ENCODE data around the gene ANKRD11.

The ANKRD11 gene

GRCh38 chr16:89297156-89297874 is 193.0 kb downstream of the ANKRD11 start:
- no peak for DNase-seq (ENCODE audit: low read depth)

- DNase-seq (ENCODE audit: low read depth) = no peak
Observed at GRCh38 chr16:89295915-89296314, 194.4 kb downstream of the ANKRD11 start.

- DNase-seq (ENCODE audit: low read depth) = no peak
Observed at GRCh38 chr16:89295071-89295900, 195.1 kb downstream of the ANKRD11 start.

DNA sequence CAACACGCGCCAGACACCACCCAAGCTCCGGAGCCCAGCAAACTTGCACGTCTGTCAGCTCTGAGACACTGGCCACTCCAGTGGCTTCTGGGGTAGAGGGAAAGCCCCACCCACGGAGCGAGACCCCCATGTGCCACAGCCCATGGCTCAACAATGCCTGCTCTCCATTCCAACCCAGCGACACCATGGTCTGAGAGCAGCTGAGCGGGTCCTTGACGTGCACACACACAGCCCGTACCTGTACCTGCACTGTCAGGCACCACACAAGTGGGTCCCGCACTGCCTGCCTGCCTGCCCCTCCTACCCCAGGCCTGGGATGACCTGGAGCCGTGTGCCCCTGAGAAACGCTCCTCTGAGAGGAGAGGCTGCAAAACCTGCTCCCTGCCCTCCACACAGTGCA is 195.9 kb downstream of the ANKRD11 start:
- no peak for DNase-seq (ENCODE audit: low read depth)

DNA sequence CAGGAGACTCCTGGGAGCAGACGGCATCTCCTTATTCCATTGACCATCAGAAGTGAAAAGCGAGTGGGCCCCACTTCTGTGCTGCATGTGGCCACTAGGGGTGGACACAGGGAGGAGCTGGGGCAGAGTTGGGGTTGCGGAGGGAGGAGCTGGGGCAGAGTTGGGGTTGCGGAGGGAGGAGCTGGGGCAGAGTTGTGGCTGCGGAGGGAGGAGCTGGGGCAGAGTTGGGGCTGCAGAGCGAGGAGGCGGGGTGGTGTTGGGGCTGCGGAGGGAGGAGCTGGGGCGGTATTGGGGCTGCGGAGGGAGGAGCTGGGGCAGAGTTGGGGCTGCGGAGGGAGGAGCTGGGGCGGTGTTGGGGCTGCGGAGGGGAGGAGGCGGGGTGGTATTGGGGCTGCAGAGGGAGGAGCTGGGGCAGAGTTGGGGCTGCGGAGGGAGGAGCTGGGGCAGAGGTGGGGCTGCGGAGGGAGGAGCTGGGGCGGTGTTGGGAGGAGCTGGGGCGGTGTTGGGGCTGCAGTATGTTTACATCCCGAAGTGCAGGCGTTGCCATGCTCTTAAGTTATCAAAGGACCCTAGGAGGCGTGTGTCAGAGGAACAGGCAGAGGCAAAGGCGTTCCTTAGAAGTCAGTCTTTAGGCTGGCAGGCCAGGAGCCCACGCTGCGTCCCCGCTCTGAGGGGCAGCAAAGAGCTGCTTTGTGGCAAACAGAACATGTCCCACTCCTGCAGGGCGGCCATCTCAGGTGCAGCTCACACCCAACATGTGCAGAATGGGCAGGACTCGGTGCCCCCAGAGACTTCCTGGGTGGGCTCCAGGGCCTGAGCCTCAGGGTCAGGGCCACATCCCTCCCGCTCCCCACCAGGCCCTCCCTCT is 196.9 kb downstream of the ANKRD11 start:
- no peak for DNase-seq (ENCODE audit: low read depth)

DNA sequence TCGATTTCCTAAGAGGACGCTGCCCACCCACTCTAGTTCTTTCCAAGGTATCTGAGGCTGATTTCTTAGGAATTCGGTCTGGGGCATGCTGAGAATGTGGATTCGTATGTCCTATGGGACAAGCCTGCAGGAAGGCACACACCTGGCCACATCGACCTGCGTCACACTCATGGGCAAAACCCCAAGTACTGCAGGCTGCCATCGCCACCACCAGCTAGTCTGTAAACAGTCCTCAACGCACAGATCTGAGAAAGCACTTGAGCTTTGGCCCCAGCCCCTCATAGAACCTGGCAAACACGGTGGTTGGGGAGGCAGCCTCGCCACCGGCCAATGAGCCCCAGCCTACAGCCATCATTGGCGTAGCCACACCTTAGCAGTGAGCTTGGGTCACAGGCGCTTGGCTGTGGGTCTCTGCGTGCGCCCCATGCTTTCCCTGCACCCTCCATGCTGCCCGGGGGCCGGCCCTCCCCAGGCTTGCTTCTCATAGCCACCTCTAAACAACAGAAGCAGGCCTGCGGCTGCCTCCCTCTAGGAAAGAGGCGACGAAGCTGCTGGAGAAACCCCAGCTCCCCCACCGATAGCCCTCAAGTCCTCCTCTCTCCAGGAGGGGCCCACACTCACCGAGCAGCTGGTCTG is 197.8 kb downstream of the ANKRD11 start:
- no peak for DNase-seq (ENCODE audit: low read depth)

GRCh38 chr16:89291776-89292175 is 198.6 kb downstream of the ANKRD11 start:
- DNase-seq (ENCODE audit: low read depth) = no peak

DNA sequence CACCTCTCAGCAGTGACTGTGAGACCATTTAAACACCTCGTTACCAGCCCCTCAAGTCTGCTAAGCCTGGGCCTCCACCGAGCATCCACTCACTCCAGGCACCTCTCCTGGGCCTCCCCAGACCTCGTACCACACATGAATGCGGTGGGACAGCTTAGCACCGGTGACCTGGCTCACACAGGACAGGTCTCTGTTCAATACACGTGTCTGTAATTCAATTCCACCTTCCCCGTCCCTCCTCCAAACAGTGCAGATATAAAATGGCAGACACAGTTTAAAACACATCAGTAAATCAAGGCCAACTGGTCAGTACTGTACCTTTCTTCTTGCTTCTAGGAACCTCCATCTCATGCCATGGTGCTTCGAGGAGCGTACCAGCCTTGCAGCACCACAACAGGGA is 199.0 kb downstream of the ANKRD11 start:
- no peak for DNase-seq (ENCODE audit: low read depth)

DNA sequence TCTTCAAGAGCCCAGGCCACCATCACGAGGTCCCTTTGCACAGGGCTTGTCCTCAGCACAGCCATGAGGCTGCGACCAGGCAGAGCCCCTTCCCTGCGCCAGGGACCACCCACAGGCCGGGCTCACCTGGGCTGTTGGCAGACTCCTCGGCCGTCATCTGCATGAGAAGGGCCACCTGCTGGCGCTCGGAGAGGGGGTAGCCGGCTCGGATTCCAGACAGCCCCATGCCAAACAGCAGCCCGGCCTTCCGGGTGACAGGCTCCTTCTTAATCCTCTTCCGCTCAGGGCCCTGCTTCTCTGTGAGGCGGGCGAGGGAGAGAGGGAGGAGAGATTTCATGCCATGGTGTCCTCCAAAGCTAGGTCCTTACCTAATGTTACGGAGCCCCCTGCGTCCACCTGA is 199.5 kb downstream of the ANKRD11 start:
- no peak for DNase-seq (ENCODE audit: low read depth)

DNA sequence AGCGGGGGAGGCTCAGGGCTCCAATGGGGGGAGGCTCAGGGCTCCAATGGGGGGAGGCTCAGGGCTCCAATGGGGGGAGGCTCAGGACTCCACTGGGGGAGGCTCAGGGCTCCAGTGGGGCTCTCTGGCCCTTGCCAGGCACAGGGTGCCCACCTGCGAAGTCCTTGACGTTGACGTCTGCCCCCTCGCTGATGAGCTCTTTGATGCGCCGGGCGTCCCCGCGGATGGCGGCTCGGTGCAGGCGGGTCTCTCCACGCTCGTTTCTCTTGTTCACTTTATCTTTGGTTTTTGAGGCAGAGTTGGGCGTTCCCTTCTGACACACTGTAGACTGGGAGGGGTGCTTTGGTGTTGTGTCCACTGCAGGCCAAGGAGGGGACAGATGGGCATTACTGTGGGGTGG is 199.9 kb downstream of the ANKRD11 start:
- no peak for DNase-seq (ENCODE audit: low read depth)

- peak; percentile 73 for DNase-seq (ENCODE audit: low read depth)
Observed at GRCh38 chr16:89289428-89290395, 200.6 kb downstream of the ANKRD11 start.

DNA sequence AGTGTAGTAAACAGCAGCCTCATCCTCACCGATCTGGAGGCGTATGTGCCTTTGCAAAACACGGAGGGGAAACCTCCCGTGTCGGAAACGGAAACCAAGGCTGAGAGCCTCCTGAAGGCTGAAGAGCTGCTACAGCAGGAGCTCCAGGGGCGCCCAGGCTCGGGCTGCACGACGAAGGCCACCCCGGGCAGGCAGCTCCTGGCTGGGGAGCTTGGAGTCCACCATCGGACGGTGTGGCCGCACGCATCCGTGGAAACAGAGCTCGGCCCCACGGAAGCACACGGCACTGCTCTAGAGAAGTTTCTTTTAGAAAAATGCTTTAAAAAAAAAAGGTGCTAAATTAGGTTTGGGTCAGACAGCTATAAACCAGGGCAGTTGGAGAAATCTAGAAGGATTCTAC is 201.4 kb downstream of the ANKRD11 start:
- no peak for DNase-seq (ENCODE audit: low read depth)

DNA sequence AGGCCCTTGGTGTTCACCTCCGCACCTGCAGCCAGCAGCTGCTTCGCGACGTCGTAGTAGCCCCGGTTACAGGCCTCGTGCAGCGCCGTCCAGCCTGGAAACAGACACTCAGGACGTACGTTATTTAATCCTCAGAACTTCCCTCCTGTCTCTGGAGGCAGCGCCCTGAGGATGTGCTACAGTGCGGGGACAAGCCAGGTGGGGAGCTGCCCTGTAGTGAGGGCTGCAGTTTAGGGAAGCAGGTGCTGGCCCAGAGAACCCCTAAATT is 201.8 kb downstream of the ANKRD11 start:
- no peak for DNase-seq (ENCODE audit: low read depth)

DNA sequence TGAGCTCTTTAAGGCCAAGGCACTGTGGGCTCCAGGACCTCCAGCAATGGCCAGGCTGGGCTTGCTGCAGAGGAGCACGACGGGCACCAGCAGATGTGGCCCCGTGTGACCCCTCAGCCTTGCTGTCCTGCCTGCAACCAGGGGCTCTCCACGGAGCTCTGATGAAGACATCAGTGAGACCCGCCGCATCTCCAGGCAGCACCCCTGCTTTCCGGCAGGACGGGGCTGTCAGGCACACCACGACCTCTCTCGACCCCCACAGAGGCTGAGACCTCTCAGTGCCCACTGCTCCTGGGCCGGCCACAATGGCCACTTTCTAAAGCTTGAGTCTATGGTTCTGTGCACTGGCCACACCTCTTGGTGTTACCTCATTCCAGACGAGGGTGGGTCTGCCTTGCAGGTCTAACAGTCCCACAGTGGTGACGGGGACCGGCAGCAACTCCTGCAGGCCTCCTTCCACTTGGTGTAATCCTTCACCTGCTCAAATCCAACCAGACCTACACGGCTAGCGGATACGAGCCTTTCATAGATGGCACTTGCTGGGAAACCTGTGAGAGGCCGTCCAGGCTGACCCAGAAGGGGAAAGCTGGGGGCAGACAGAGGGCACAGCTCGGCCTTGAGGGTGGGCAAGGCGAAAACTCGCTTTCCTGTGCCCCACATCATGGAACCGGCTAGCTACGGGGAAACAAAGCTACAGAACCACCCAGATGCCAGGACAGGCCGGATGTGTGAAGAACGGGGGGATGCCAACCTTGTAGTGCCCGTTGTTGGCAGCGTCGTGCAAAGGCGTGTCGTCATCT is 202.4 kb downstream of the ANKRD11 start:
- no peak for DNase-seq (ENCODE audit: low read depth)

- no peak for DNase-seq (ENCODE audit: low read depth)
Observed at GRCh38 chr16:89286096-89286495, 204.3 kb downstream of the ANKRD11 start.

- DNase-seq (ENCODE audit: low read depth) = no peak
Observed at GRCh38 chr16:89285381-89285780, 205.0 kb downstream of the ANKRD11 start.

GRCh38 chr16:89283449-89283848 is 206.9 kb downstream of the ANKRD11 start:
- DNase-seq (ENCODE audit: low read depth) = no peak

DNA sequence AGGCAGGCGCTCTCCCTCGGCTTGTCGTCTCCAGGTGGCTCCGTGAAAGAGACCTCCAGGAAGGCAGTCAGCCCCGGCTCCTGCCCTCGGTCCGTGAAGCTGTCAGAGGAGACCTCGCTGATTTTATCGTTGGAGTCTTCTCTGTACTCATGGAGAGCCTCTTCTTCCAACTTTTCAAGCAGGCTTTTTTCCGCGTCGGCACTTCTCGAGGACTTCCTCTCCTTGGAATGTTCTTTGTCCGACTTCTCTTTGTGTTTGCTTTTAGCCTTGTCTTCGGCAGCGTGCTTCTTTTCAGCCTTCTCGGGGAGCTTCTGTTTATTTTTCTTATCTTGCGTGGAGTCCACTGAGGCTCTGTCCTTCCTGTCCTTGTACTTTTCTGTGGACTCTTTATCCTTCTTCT is 207.8 kb downstream of the ANKRD11 start:
- DNase-seq (ENCODE audit: low read depth) = no peak

- DNase-seq (ENCODE audit: low read depth) = no peak
Observed at GRCh38 chr16:89281829-89282228, 208.5 kb downstream of the ANKRD11 start.

DNA sequence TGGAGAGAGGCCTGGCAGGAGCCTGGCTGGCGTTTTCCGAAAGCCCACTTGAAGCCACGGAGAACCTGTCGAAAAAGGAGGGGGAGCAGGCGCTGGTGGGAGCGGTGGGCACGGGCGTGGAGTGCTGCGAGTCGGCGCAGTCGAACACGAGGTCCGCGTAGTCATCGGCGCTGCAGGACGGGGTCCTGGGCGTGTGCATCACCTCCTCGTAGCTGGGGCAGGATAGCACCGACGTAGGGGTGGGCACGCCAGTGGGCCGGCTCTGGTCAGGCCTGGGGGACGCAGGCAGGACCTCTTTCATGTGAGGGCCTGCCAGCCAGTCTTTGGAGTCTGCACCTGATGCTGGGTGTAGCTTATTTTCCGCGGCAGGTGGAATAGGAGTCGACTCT is 209.2 kb downstream of the ANKRD11 start:
- no peak for DNase-seq (ENCODE audit: low read depth)
